ENCODE results near the gene PDZD7. TPM values are rescaled to one million over a fixed set of nuclear protein-coding genes. Genes with fewer than 3 reads are reported as not detected.

PDZD7 gene
- total RNA-seq, 4 donors from 2014 or later: under 0.01 to 0.75 (median 0.39) TPM

- Histone ChIP-seq H3K36me3 (peaks cover 19 to 27% (median 27%) of the 10 kb centered on the region in 4 donors), H3K4me1 (peaks cover 23 to 37% (median 31%) of the 10 kb centered on the region in 4 donors), H3K27me3 (no peaks in the 10 kb centered on the region), H3K4me3 (peak overlapping the region; percentile 74 to 85 (median 80)), H3K9me3 (no peaks in the 10 kb centered on the region), H3K27ac (replicated peaks in 1 of 4) (peak overlapping the region; percentile 94 to 99 (median 96))
- TF ChIP-seq EP300 (IDR thresholded peaks at IDR 0.05) (no peak), POLR2A (IDR thresholded peaks at IDR 0.05; ENCODE audit: low read depth) (peak; percentile 58), CTCF (IDR thresholded peaks at IDR 0.05) (peak in 1 of 3 experiments; percentile 3), POLR2AphosphoS5 (IDR thresholded peaks at IDR 0.05) (peak; percentile 57 to 88)
- intact Hi-C loops (cut with DNase I): no loop called here
- peak; percentile 95 for DNase-seq (ENCODE audit: extremely low spot score)
- 0% methylated on average over 22 of the region's 47 CpGs for WGBS
These were observed 1.1 kb upstream of the PDZD7 start for GRCh38 chr10:101031796-101032636.

GRCh38 chr10:101030496-101031127, 317 bp downstream of the PDZD7 start:
- intact Hi-C loops (cut with DNase I): no loop called here
- peaks cover 23 to 37% (median 31%) of the 10 kb centered on the region in 4 donors for H3K4me1 ChIP-seq
- peak overlapping the region; percentile 94 to 99 (median 96) for H3K27ac ChIP-seq (replicated peaks in 1 of 4)
- no peak for TF ChIP-seq CTCF (IDR thresholded peaks at IDR 0.05)
- TF ChIP-seq EP300 (IDR thresholded peaks at IDR 0.05): no peak
- no peak for TF ChIP-seq POLR2AphosphoS5 (IDR thresholded peaks at IDR 0.05)
- TF ChIP-seq POLR2A (IDR thresholded peaks at IDR 0.05; ENCODE audit: low read depth): no peak
- H3K4me3 ChIP-seq: peak overlapping the region; percentile 74 to 85 (median 80)
- H3K9me3 ChIP-seq: no peaks in the 10 kb centered on the region
- WGBS: 20% methylated on average over 7 of the region's 25 CpGs
- peaks cover 5 to 13% (median 13%) of the 10 kb centered on the region in 4 donors for H3K36me3 ChIP-seq
- no peak for DNase-seq (ENCODE audit: extremely low spot score)
- no peaks in the 10 kb centered on the region for H3K27me3 ChIP-seq

- Histone ChIP-seq H3K36me3 (peaks cover 0 to 4% (median 4%) of the 10 kb centered on the region in 4 donors), H3K9me3 (no peaks in the 10 kb centered on the region), H3K27me3 (no peaks in the 10 kb centered on the region), H3K4me1 (peaks cover 23 to 37% (median 31%) of the 10 kb centered on the region in 4 donors), H3K27ac (replicated peaks in 1 of 4) (no peak overlapping the region), H3K4me3 (no peak overlapping the region)
- DNase-seq (ENCODE audit: extremely low spot score): no peak
- no peak for TF ChIP-seq POLR2A (IDR thresholded peaks at IDR 0.05; ENCODE audit: low read depth)
- intact Hi-C loops (cut with DNase I): loop anchor here (5.0 kb wide), 1 partner anchor 42 kb away; the partner anchor contains the start of genes MRPL43 and TWNK
- 55% methylated on average over 20 of the region's 27 CpGs for WGBS
These were observed 1.2 kb downstream of the PDZD7 start for GRCh38 chr10:101029520-101030295.

- Histone ChIP-seq H3K27me3 (no peaks in the 10 kb centered on the region), H3K36me3 (no peaks in the 10 kb centered on the region), H3K4me1 (peaks cover 20 to 32% (median 26%) of the 10 kb centered on the region in 4 donors), H3K4me3 (no peak overlapping the region), H3K9me3 (no peaks in the 10 kb centered on the region), H3K27ac (replicated peaks in 1 of 4) (no peak overlapping the region)
- intact Hi-C loops (cut with DNase I): loop anchor here (5.0 kb wide), 1 partner anchor 41 kb away; the partner anchor contains the start of genes MRPL43 and TWNK
- DNase-seq (ENCODE audit: extremely low spot score): no peak
- whole genome bisulfite sequencing: 73% methylated on average over 6 of the region's 7 CpGs
- TF ChIP-seq POLR2AphosphoS5 (IDR thresholded peaks at IDR 0.05): no peak
- TF ChIP-seq EP300 (IDR thresholded peaks at IDR 0.05): no peak
- no peak for TF ChIP-seq CTCF (IDR thresholded peaks at IDR 0.05)
- no peak for TF ChIP-seq POLR2A (IDR thresholded peaks at IDR 0.05; ENCODE audit: low read depth)
These were observed 2.2 kb downstream of the PDZD7 start for GRCh38 chr10:101028446-101029337.

Data from esophagus muscularis mucosa (tissue), 4 donors.